Measurements from ENCODE around the gene COTL1. TPM values are rescaled to one million over a fixed set of nuclear protein-coding genes. Genes with fewer than 3 reads are reported as not detected.

The COTL1 gene
- total RNA-seq, 1 donor from 2014 or later, result 487 TPM

GRCh38 chr16:84535851-84536250 is 82.0 kb downstream of the COTL1 start:
- ATAC-seq (ENCODE audit: low read depth) (no peak), DNase-seq (no peak)
- intact Hi-C loops (cut with micrococcal nuclease), result no loop called here
- H3K36me3 Mint-ChIP-seq (ENCODE audit: low read depth), result no peaks in the 10 kb centered on the region
- H3K27ac Mint-ChIP-seq, result no peak overlapping the region
- H3K9me3 Mint-ChIP-seq, result no peaks in the 10 kb centered on the region
- POLR2A ChIA-PET, result no interaction called here
- no peak for TF ChIP-seq CTCF (IDR thresholded peaks at IDR 0.05)
- H3K27me3 Mint-ChIP-seq, result peaks cover 8% of the 10 kb centered on the region
- no peak overlapping the region for H3K4me3 Mint-ChIP-seq
- CTCF ChIA-PET, result no interaction called here
- peaks cover 15% of the 10 kb centered on the region for H3K4me1 Mint-ChIP-seq

GRCh38 chr16:84535408-84535807 is 82.5 kb downstream of the COTL1 start:
- Mint-ChIP-seq H3K4me3 (no peak overlapping the region), H3K27me3 (peaks cover 8% of the 10 kb centered on the region), H3K9me3 (no peaks in the 10 kb centered on the region), H3K27ac (no peak overlapping the region), H3K4me1 (peaks cover 15% of the 10 kb centered on the region), H3K36me3 (ENCODE audit: low read depth) (no peaks in the 10 kb centered on the region)
- CTCF ChIA-PET, result no interaction called here
- DNase-seq, result no peak
- intact Hi-C loops (cut with micrococcal nuclease), result no loop called here
- no peak for ATAC-seq (ENCODE audit: low read depth)
- no peak for TF ChIP-seq CTCF (IDR thresholded peaks at IDR 0.05)
- POLR2A ChIA-PET, result no interaction called here

GRCh38 chr16:84534815-84535214 is 83.1 kb downstream of the COTL1 start:
- Mint-ChIP-seq H3K36me3 (ENCODE audit: low read depth) (no peaks in the 10 kb centered on the region), H3K4me3 (no peak overlapping the region), H3K27ac (no peak overlapping the region), H3K9me3 (no peaks in the 10 kb centered on the region), H3K4me1 (peaks cover 15% of the 10 kb centered on the region), H3K27me3 (peaks cover 8% of the 10 kb centered on the region)
- CTCF ChIA-PET, result no interaction called here
- TF ChIP-seq CTCF (IDR thresholded peaks at IDR 0.05), result no peak
- ATAC-seq (ENCODE audit: low read depth) (no peak), DNase-seq (no peak)
- intact Hi-C loops (cut with micrococcal nuclease), result no loop called here
- POLR2A ChIA-PET, result no interaction called here

- intact Hi-C loops (cut with micrococcal nuclease), result no loop called here
- H3K36me3 Mint-ChIP-seq (ENCODE audit: low read depth), result no peaks in the 10 kb centered on the region
- peaks cover 4% of the 10 kb centered on the region for H3K9me3 Mint-ChIP-seq
- ATAC-seq (ENCODE audit: low read depth) (no peak), DNase-seq (no peak)
- ChIA-PET POLR2A (no interaction called here), CTCF (interaction anchor here (1.8 kb wide), 1 partner anchor 22 kb away, joined by 5 read pairs; no protein-coding TSS in a partner anchor)
- no peak overlapping the region for H3K4me3 Mint-ChIP-seq
- peaks cover 15% of the 10 kb centered on the region for H3K4me1 Mint-ChIP-seq
- peaks cover 8% of the 10 kb centered on the region for H3K27me3 Mint-ChIP-seq
- no peak overlapping the region for H3K27ac Mint-ChIP-seq
- TF ChIP-seq CTCF (IDR thresholded peaks at IDR 0.05), result no peak
These were observed 84.9 kb downstream of the COTL1 start for GRCh38 chr16:84532855-84533486.

- peaks cover 8% of the 10 kb centered on the region for H3K27me3 Mint-ChIP-seq
- intact Hi-C loops (cut with micrococcal nuclease), result no loop called here
- ATAC-seq (ENCODE audit: low read depth) (no peak), DNase-seq (no peak)
- H3K9me3 Mint-ChIP-seq, result peaks cover 4% of the 10 kb centered on the region
- ChIA-PET CTCF (interaction anchor here (1.8 kb wide), 1 partner anchor 21 kb away, joined by 5 read pairs; no protein-coding TSS in a partner anchor), POLR2A (no interaction called here)
- peaks cover 15% of the 10 kb centered on the region for H3K4me1 Mint-ChIP-seq
- no peak for TF ChIP-seq CTCF (IDR thresholded peaks at IDR 0.05)
- H3K36me3 Mint-ChIP-seq (ENCODE audit: low read depth), result no peaks in the 10 kb centered on the region
- H3K27ac Mint-ChIP-seq, result no peak overlapping the region
- H3K4me3 Mint-ChIP-seq, result no peak overlapping the region
These were observed 85.6 kb downstream of the COTL1 start for GRCh38 chr16:84532291-84532724.
